Mammary epithelial cell (primary cell): ENCODE measurements around the gene OR5B21.

Experiments
- EZH2 ChIP-seq: IDR thresholded peaks from 2 replicates; pipeline ENCODE4 v1.6.1; 2012; ENCODE audit warnings: low read length, inconsistent platforms, borderline replicate concordance
- TF ChIP-seq, protein P1 (sequence below), 2 donors: IDR thresholded peaks in 1 of 2; conservative IDR thresholded peaks in 1 of 2; 2 replicates each; pipeline ENCODE4 v1.5.1; 2011 to 2012; ENCODE audit warnings: inconsistent platforms in 2 of 2, low read length in 2 of 2, mild to moderate bottlenecking in 2 of 2, control low read depth in 1 of 2, low read depth in 1 of 2; ENCODE audit not compliant: insufficient read depth in 1 of 2; ENCODE audit errors: extremely low read depth in 1 of 2

DNA sequence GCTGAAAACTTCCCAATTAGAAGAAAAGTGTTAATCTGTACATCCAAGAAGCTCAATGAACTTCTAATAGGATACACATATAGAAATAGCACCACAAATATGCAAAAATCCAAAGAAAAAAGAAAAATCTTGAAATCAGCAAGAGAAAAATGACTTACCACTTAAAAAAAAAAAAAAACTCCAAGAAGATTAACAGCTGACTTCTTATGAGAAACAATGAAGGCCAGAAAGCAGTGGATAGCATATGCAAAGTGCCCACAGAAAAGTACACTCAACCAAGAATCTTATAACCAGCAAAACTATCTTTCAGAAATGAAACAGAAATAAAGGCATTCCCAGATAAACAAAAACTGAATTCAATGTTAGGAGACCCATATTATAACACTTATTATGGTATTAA, 36.0 kb downstream of the OR5B21 start:
- TF ChIP-seq, protein P1, sequence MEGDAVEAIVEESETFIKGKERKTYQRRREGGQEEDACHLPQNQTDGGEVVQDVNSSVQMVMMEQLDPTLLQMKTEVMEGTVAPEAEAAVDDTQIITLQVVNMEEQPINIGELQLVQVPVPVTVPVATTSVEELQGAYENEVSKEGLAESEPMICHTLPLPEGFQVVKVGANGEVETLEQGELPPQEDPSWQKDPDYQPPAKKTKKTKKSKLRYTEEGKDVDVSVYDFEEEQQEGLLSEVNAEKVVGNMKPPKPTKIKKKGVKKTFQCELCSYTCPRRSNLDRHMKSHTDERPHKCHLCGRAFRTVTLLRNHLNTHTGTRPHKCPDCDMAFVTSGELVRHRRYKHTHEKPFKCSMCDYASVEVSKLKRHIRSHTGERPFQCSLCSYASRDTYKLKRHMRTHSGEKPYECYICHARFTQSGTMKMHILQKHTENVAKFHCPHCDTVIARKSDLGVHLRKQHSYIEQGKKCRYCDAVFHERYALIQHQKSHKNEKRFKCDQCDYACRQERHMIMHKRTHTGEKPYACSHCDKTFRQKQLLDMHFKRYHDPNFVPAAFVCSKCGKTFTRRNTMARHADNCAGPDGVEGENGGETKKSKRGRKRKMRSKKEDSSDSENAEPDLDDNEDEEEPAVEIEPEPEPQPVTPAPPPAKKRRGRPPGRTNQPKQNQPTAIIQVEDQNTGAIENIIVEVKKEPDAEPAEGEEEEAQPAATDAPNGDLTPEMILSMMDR (conservative IDR thresholded peaks at IDR 0.05 in 1 of 2, IDR thresholded peaks at IDR 0.05 in 1 of 2; ENCODE audit: extremely low read depth in 1 of 2, insufficient read depth in 1 of 2, low read depth in 1 of 2, low read length in 2 of 2): no peak
- TF ChIP-seq EZH2: no peak
